ENCODE results near the gene CADM1.

- TF ChIP-seq POLR2A (IDR thresholded peaks at IDR 0.05) = no peak
- no peak for TF ChIP-seq CTCF (IDR thresholded peaks at IDR 0.05)
Measured at GRCh38 chr11:115286614-115287013, 217.6 kb downstream of the CADM1 start.
